H1 (cell line): ENCODE results near the gene KIZ. TPM values are rescaled to one million over a fixed set of nuclear protein-coding genes. Genes with fewer than 3 reads are reported as not detected.

Experiments
- ATF2 ChIP-seq: IDR thresholded peaks from 2 replicates; pipeline ENCODE4 v1.6.1; 2012; ENCODE audit warnings: low read length, inconsistent platforms
- polyA plus RNA-seq, 7 experiments: library from polyadenylated mRNA; depleted of rRNA in 3 of 7; stranded (reverse) in 5 of 7; unstranded in 2 of 7; fragments of >200 nt in 5 of 7; fragments of 200-250 nt in 2 of 7; gene quantifications; 1 replicate in 5 of 7; 2 replicates in 1 of 7; 4 replicates in 1 of 7; pipeline versions ENCODE4 v1.2.1 to v1.2.3, GENCODE V29; 2011 to 2013; ENCODE audit warnings: missing spikeins in 2 of 7, mixed read lengths in 2 of 7
- total RNA-seq: library from RNA; stranded (reverse); fragmentation: NEBNext Ultra II Directional; extraction: Animal tissue kit (Norgen Biotek cat#: 25700); gene quantifications from 2 replicates; pipeline ENCODE4 v1.2.1, GENCODE V29; 2021

Gene KIZ
- total and polyA plus RNA-seq, 2 of the 8 experiments (the other 6 are each of a cell fraction or from before 2014, with no cell fraction given) = 13.0 to 51.7 TPM

GRCh38 chr20:21184819-21185218 is 58.9 kb downstream of the KIZ start (continued):
- no peak for TF ChIP-seq ATF2
